AG10803 (cell line): ENCODE measurements around the gene NYAP1.

Source experiments
- DNase-seq: peaks from one replicate; pipeline ENCODE4 v3.0.0; 2010; ENCODE audit warnings: low read depth
- H3K4me3 ChIP-seq: 2 replicates; pipeline ENCODE4 v1.5.1; 2011; ENCODE audit warnings: mild to moderate bottlenecking, low read length, control low read depth
- TF ChIP-seq, protein P1 (sequence below): conservative IDR thresholded peaks from 2 replicates; pipeline ENCODE4 v1.5.1; 2011; ENCODE audit warnings: mild to moderate bottlenecking, low read length, control low read depth, inconsistent platforms

Gene NYAP1

GRCh38 chr7:100488333-100489095 lies 4.8 kb downstream of the NYAP1 start:
- DNase-seq = no peak
- TF ChIP-seq, protein P1, sequence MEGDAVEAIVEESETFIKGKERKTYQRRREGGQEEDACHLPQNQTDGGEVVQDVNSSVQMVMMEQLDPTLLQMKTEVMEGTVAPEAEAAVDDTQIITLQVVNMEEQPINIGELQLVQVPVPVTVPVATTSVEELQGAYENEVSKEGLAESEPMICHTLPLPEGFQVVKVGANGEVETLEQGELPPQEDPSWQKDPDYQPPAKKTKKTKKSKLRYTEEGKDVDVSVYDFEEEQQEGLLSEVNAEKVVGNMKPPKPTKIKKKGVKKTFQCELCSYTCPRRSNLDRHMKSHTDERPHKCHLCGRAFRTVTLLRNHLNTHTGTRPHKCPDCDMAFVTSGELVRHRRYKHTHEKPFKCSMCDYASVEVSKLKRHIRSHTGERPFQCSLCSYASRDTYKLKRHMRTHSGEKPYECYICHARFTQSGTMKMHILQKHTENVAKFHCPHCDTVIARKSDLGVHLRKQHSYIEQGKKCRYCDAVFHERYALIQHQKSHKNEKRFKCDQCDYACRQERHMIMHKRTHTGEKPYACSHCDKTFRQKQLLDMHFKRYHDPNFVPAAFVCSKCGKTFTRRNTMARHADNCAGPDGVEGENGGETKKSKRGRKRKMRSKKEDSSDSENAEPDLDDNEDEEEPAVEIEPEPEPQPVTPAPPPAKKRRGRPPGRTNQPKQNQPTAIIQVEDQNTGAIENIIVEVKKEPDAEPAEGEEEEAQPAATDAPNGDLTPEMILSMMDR = no peak

DNA sequence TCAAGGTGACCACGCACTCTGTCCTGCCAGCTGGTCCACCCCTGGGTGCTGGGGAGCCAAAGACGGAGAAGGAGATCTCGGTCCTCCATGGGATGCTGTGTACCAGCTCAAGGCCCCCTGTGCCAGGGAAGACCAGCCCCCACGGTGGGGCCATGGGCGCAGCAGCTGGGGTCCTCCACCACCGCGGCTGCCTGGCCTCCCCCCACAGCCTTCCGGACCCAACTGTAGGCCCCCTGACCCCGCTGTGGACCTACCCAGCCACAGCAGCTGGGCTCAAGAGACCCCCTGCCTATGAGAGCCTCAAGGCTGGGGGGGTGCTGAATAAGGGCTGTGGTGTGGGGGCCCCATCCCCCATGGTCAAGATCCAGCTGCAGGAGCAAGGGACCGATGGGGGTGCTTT lies 5.4 kb downstream of the NYAP1 start:
- no peak overlapping the region for H3K4me3 ChIP-seq
- TF ChIP-seq, protein P1 = no peak
- DNase-seq = no peak

More at GRCh38 chr7:100488333-100489095, 4.8 kb downstream of the NYAP1 start:
- H3K4me3 ChIP-seq = no peak overlapping the region

GRCh38 chr7:100489824-100490223 lies 6.1 kb downstream of the NYAP1 start:
- TF ChIP-seq, protein P1 = no peak
- peak; percentile 88 for DNase-seq
- no peak overlapping the region for H3K4me3 ChIP-seq

DNA sequence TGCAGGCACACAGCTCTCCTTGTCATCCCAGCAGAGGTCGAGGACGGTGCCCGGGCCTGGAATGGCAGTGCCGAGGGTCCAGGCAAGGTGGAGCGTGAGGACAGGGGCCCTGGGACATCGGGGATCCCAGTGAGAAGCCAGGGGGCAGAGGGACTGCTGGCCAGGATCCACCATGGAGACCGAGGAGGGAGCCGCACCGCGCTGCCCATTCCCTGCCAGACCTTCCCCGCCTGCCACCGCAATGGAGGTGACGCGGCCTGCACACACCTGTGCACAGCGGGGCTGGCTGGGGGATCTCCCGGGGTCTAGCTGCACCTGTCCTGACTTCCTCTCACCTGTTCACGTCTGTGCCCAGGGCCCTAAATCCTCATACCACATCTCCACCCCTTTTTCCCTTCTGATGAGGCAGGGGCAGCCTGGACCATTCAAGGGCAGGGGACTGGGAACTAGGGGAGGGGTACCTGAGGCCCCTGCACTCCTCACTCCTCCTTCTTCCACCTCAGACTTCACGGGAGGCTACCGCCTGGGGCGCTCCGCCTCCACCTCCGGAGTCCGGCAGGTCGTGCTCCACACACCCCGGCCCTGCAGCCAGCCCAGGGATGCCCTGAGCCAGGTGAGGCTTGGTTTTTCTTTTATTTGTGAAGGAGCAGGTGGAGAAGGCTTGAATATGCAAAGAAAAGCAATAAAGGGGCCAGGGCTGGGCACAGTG lies 6.9 kb downstream of the NYAP1 start:
- DNase-seq = no peak
- no peak overlapping the region for H3K4me3 ChIP-seq

DNA sequence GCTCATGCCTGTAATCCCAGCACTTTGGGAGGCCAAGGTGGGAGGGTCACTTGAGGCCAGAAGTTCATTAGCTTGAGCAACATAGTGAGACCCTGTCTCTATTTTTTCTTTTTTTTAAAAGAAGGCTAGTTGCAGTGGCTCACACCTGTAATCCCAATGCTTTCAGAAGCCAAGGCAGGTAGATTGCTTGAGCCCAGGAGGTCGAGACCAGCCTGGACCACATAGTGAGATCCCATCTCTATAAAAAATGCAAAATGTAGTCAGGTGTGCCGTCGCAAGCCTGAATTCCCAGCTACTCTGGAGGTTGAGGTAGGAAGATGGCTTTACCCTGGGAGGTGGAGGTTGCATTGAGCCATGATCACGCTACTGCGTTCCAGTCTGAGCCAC lies 7.5 kb downstream of the NYAP1 start:
- H3K4me3 ChIP-seq = no peak overlapping the region
- no peak for DNase-seq
- TF ChIP-seq, protein P1 = no peak

More for the DNA sequence above, 6.9 kb downstream of the NYAP1 start:
- TF ChIP-seq, protein P1 = no peak

DNA sequence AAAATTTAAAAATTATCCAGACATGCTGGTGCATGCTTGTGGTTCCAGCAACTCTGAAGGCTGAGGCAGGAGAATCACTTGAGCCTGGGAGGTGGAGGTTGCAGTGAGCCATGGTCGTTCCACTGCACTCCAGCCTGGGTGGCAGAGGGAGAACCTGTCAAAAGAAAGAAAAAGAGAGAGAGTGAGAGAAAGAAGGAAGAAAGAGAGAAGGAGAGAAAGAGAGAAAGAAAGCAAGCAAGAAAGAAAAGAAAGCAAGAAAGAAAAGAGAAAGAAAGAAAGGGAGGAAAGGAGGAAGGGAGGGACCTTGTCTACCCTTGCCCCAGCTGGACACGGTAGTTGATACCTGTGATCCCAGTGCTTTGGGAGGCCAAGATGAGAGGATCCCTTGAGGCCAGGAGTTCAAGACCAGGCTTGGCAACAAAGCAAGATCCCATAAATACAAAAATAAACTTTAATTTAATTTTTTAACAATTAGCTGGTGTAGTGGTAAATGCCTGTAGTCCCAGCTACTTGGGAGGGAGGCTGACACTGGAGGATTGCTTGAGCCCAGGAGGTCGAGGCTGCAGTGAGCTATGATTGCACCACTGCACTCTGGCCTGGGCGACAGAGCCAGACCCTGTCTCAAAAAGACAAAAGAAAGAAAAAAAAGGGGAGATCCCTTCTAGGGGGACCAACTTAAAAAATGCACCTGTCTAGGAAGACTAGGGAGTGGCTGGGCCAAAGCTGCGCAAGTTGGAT lies 9.2 kb downstream of the NYAP1 start:
- no peak overlapping the region for H3K4me3 ChIP-seq

More for the DNA sequence above, 9.2 kb downstream of the NYAP1 start:
- no peak for DNase-seq
- TF ChIP-seq, protein P1 = no peak
